ENCODE measurements around the gene PRIM1. TPM values are rescaled to one million over a fixed set of nuclear protein-coding genes. Genes with fewer than 3 reads are reported as not detected.

The PRIM1 gene
- polyA plus RNA-seq, 1 donor: 13.0 TPM

GRCh38 chr12:56785141-56785865, 33.2 kb upstream of the PRIM1 start:
- no peak overlapping the region for H3K4me3 ChIP-seq (ENCODE audit: low read length)
- peaks cover 12% of the 10 kb centered on the region for H3K9me3 ChIP-seq (ENCODE audit: control insufficient read depth, low read depth, low read length)
- WGBS (ENCODE audit: insufficient coverage, low lambda C conversion rate): no CpG with 5 or more reads among the region's 2 CpGs
- H3K36me3 ChIP-seq (ENCODE audit: control insufficient read depth, insufficient read depth, low read length): no peaks in the 10 kb centered on the region
- no peak overlapping the region for H3K27ac ChIP-seq (ENCODE audit: low read length)
- DNase-seq: no peak
- no peaks in the 10 kb centered on the region for H3K27me3 ChIP-seq (ENCODE audit: control insufficient read depth, insufficient read depth, low read length)
- no peaks in the 10 kb centered on the region for H3K4me1 ChIP-seq (ENCODE audit: control insufficient read depth, insufficient read depth, low read length)

DNA sequence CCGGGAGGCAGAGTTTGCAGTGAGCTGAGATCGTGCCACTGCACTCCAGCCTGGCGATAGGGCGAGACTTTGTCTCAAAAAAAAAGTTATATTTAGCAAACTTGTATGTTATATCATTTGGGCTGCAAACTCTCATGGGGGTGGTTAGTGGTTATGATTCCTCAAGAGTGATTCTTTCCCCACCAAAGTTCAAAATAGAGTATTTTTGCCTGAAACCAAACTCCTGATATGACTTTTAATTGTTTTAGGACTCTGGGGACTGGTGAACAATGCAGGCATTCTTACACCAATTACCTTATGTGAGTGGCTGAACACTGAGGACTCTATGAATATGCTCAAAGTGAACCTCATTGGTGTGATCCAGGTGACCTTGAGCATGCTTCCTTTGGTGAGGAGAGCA, 29.6 kb upstream of the PRIM1 start:
- WGBS (ENCODE audit: insufficient coverage, low lambda C conversion rate): no CpG with 5 or more reads among the region's 4 CpGs
- peaks cover 6% of the 10 kb centered on the region for H3K9me3 ChIP-seq (ENCODE audit: control insufficient read depth, low read depth, low read length)
- no peaks in the 10 kb centered on the region for H3K4me1 ChIP-seq (ENCODE audit: control insufficient read depth, insufficient read depth, low read length)
- H3K36me3 ChIP-seq (ENCODE audit: control insufficient read depth, insufficient read depth, low read length): no peaks in the 10 kb centered on the region
- no peak for DNase-seq
- H3K27ac ChIP-seq (ENCODE audit: low read length): no peak overlapping the region
- no peaks in the 10 kb centered on the region for H3K27me3 ChIP-seq (ENCODE audit: control insufficient read depth, insufficient read depth, low read length)
- H3K4me3 ChIP-seq (ENCODE audit: low read length): no peak overlapping the region

GRCh38 chr12:56778756-56779155, 26.6 kb upstream of the PRIM1 start:
- 100% methylated on average over 3 of the region's 17 CpGs for WGBS (ENCODE audit: insufficient coverage, low lambda C conversion rate)
- H3K36me3 ChIP-seq (ENCODE audit: control insufficient read depth, insufficient read depth, low read length): no peaks in the 10 kb centered on the region
- H3K27me3 ChIP-seq (ENCODE audit: control insufficient read depth, insufficient read depth, low read length): no peaks in the 10 kb centered on the region
- no peaks in the 10 kb centered on the region for H3K4me1 ChIP-seq (ENCODE audit: control insufficient read depth, insufficient read depth, low read length)
- DNase-seq: no peak
- H3K4me3 ChIP-seq (ENCODE audit: low read length): no peak overlapping the region
- H3K27ac ChIP-seq (ENCODE audit: low read length): no peak overlapping the region
- peaks cover 2% of the 10 kb centered on the region for H3K9me3 ChIP-seq (ENCODE audit: control insufficient read depth, low read depth, low read length)

DNA sequence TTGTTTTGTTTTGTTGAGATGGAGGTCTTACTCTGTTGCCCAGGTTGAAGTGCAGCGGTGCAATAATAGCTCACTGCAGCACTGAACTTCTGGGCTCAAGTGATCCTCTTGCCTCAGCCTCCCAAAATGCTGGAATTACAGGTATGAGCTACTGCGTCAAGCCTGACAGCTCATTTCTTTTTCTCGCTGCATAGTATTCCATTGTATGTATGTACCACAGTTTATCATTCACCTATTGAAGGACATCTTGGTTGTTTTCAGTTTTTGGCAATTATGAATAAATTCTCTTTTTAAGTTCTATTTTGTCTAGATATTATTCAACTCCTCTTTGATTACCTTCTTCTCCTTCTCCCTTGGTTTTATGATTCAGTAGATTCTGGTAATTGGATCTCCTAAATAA, 24.5 kb upstream of the PRIM1 start:
- no peaks in the 10 kb centered on the region for H3K27me3 ChIP-seq (ENCODE audit: control insufficient read depth, insufficient read depth, low read length)
- no peaks in the 10 kb centered on the region for H3K4me1 ChIP-seq (ENCODE audit: control insufficient read depth, insufficient read depth, low read length)
- WGBS (ENCODE audit: insufficient coverage, low lambda C conversion rate): 100% methylated on average over 2 of the region's 3 CpGs
- no peak overlapping the region for H3K4me3 ChIP-seq (ENCODE audit: low read length)
- H3K27ac ChIP-seq (ENCODE audit: low read length): no peak overlapping the region
- no peaks in the 10 kb centered on the region for H3K36me3 ChIP-seq (ENCODE audit: control insufficient read depth, insufficient read depth, low read length)
- peaks cover 2% of the 10 kb centered on the region for H3K9me3 ChIP-seq (ENCODE audit: control insufficient read depth, low read depth, low read length)
- no peak for DNase-seq

DNA sequence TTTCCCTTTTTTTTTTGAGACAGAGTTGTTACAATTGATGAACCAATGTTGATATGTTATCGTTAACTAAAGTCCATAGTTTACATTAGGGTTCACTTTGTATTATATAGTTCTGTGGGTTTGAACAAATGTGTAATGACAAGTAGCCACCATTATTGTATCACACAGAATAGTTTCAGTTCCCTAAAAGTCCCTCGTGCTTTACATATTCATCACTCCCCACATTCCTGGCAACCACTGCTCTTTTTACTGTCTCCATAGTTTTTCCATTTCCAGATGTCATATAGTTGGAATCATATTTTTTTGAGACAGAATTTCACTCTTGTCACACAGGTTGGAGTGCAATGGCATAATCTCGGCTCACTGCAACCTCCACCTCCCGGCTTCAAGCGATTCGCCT, 23.5 kb upstream of the PRIM1 start:
- Histone ChIP-seq H3K4me1 (ENCODE audit: control insufficient read depth, insufficient read depth, low read length) (no peaks in the 10 kb centered on the region), H3K27me3 (ENCODE audit: control insufficient read depth, insufficient read depth, low read length) (no peaks in the 10 kb centered on the region), H3K9me3 (ENCODE audit: control insufficient read depth, low read depth, low read length) (peaks cover 2% of the 10 kb centered on the region), H3K36me3 (ENCODE audit: control insufficient read depth, insufficient read depth, low read length) (no peaks in the 10 kb centered on the region), H3K27ac (ENCODE audit: low read length) (no peak overlapping the region), H3K4me3 (ENCODE audit: low read length) (no peak overlapping the region)
- no peak for DNase-seq
- 60% methylated on average over 1 of the region's 6 CpGs for WGBS (ENCODE audit: insufficient coverage, low lambda C conversion rate)

DNA sequence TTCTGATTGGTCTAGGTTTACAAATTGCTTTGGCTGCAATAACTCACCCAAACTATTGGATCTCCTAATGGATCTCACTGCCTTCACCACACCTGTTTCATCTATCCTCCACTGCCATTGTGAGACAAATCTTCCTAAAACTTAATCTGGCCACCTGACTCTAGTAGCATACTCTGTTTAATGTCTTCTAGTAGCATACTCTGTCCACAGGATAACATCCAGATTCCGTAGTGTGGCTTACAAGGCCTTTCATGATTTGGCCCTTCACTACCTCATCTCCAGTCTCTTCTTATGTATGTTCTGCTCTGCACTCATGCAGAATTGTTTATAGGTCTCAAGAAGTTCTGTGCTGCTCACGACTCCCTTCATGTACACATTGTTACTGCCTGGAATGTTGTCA, 21.0 kb upstream of the PRIM1 start:
- H3K4me3 ChIP-seq (ENCODE audit: low read length): no peak overlapping the region
- H3K27ac ChIP-seq (ENCODE audit: low read length): no peak overlapping the region
- H3K9me3 ChIP-seq (ENCODE audit: control insufficient read depth, low read depth, low read length): no peaks in the 10 kb centered on the region
- H3K4me1 ChIP-seq (ENCODE audit: control insufficient read depth, insufficient read depth, low read length): no peaks in the 10 kb centered on the region
- H3K36me3 ChIP-seq (ENCODE audit: control insufficient read depth, insufficient read depth, low read length): no peaks in the 10 kb centered on the region
- no CpG with 5 or more reads among the region's 2 CpGs for WGBS (ENCODE audit: insufficient coverage, low lambda C conversion rate)
- no peaks in the 10 kb centered on the region for H3K27me3 ChIP-seq (ENCODE audit: control insufficient read depth, insufficient read depth, low read length)
- DNase-seq: no peak

DNA sequence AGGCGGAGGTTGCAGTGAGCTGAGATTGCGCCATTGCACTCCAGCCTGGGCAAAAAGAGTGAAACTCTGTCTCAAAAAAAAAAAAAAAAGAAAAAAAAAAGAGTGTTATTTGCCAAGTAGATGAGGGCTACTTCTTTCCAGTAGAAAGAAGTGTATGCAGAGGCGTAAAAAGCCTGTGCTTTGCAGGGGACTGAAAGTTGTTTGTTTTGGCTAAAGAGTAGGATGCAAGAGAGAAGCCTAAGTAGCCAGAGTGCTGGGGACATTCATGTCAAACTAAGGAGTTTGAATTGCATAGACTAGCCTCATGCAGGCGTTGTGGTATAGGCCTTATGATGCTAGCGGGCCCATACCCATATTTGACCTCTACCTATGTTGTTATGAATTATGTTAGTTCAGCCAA, 20.5 kb upstream of the PRIM1 start:
- Histone ChIP-seq H3K36me3 (ENCODE audit: control insufficient read depth, insufficient read depth, low read length) (no peaks in the 10 kb centered on the region), H3K4me1 (ENCODE audit: control insufficient read depth, insufficient read depth, low read length) (no peaks in the 10 kb centered on the region), H3K4me3 (ENCODE audit: low read length) (no peak overlapping the region), H3K27ac (ENCODE audit: low read length) (no peak overlapping the region), H3K27me3 (ENCODE audit: control insufficient read depth, insufficient read depth, low read length) (no peaks in the 10 kb centered on the region), H3K9me3 (ENCODE audit: control insufficient read depth, low read depth, low read length) (no peaks in the 10 kb centered on the region)
- no CpG with 5 or more reads among the region's 5 CpGs for WGBS (ENCODE audit: insufficient coverage, low lambda C conversion rate)
- DNase-seq: no peak

DNA sequence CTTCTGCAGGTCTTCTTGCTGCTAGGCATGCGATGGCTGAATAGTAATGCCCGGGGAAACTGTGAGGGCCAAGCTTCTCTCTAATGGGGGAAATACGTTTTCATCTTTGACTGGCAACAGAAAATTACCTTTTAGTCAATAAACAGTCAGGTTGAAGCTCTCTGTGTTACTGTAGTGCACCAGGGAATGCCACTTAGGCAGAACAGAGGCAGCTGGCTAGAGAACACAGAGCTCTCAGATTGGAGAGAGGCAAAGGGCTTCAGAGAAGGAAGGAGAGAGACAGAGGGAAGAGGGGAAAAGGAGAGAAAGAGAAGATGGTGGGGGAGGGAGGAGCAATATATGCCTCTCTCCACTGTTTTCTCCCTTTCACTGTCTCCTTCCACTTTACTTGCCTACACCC, 17.7 kb upstream of the PRIM1 start:
- no peaks in the 10 kb centered on the region for H3K36me3 ChIP-seq (ENCODE audit: control insufficient read depth, insufficient read depth, low read length)
- H3K4me1 ChIP-seq (ENCODE audit: control insufficient read depth, insufficient read depth, low read length): no peaks in the 10 kb centered on the region
- H3K27me3 ChIP-seq (ENCODE audit: control insufficient read depth, insufficient read depth, low read length): no peaks in the 10 kb centered on the region
- no peak overlapping the region for H3K4me3 ChIP-seq (ENCODE audit: low read length)
- H3K27ac ChIP-seq (ENCODE audit: low read length): no peak overlapping the region
- no CpG with 5 or more reads among the region's 3 CpGs for WGBS (ENCODE audit: insufficient coverage, low lambda C conversion rate)
- H3K9me3 ChIP-seq (ENCODE audit: control insufficient read depth, low read depth, low read length): no peaks in the 10 kb centered on the region
- no peak for DNase-seq

- H3K36me3 ChIP-seq (ENCODE audit: control insufficient read depth, insufficient read depth, low read length): no peaks in the 10 kb centered on the region
- no peak overlapping the region for H3K4me3 ChIP-seq (ENCODE audit: low read length)
- DNase-seq: no peak
- WGBS (ENCODE audit: insufficient coverage, low lambda C conversion rate): 81% methylated on average over 2 of the region's 5 CpGs
- H3K27me3 ChIP-seq (ENCODE audit: control insufficient read depth, insufficient read depth, low read length): no peaks in the 10 kb centered on the region
- no peaks in the 10 kb centered on the region for H3K9me3 ChIP-seq (ENCODE audit: control insufficient read depth, low read depth, low read length)
- no peaks in the 10 kb centered on the region for H3K4me1 ChIP-seq (ENCODE audit: control insufficient read depth, insufficient read depth, low read length)
- no peak overlapping the region for H3K27ac ChIP-seq (ENCODE audit: low read length)
These were observed 16.3 kb upstream of the PRIM1 start for GRCh38 chr12:56768424-56768823.

DNA sequence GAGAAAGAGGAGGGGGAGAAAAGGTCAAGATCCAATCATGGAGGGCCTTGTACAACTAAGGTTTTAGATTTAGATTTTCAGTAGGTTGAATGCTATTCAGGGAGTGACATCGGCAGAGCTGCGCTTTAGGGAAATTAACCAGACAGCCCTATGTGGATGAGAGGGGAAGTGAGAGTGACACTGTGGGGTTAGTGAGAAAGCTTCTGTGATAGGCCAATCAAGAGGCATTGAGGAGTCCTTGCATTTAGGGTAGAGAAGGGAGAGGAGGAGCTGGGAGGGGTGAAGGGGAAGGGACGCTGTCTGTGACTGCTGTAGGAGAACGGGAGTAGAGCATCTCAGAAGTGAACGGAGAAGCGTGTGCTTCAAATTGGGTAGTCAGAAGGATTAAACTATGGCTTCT, 14.4 kb upstream of the PRIM1 start:
- Histone ChIP-seq H3K9me3 (ENCODE audit: control insufficient read depth, low read depth, low read length) (no peaks in the 10 kb centered on the region), H3K27ac (ENCODE audit: low read length) (no peak overlapping the region), H3K4me3 (ENCODE audit: low read length) (no peak overlapping the region), H3K4me1 (ENCODE audit: control insufficient read depth, insufficient read depth, low read length) (no peaks in the 10 kb centered on the region), H3K27me3 (ENCODE audit: control insufficient read depth, insufficient read depth, low read length) (no peaks in the 10 kb centered on the region), H3K36me3 (ENCODE audit: control insufficient read depth, insufficient read depth, low read length) (no peaks in the 10 kb centered on the region)
- WGBS (ENCODE audit: insufficient coverage, low lambda C conversion rate): 84% methylated on average over 5 of the region's 6 CpGs
- no peak for DNase-seq

All from large intestine (tissue), 3 donors.